ENCODE data around the gene CFAP90.

- TF ChIP-seq CTCF (IDR thresholded peaks at IDR 0.05) = no peak
- no peak for TF ChIP-seq POLR2A (IDR thresholded peaks at IDR 0.05)
- TF ChIP-seq EP300 (IDR thresholded peaks at IDR 0.05) = no peak
Measured at GRCh38 chr5:7802855-7803254, 48.1 kb downstream of the CFAP90 start.

Measured in stomach (tissue), 4 donors.